Superior temporal gyrus (tissue), 1 donor: ENCODE results near the gene PDSS2.
"Not testable (repeated sequence)": the region's sequence is repeated elsewhere in the genome, so short reads cannot be mapped to it uniquely, and the experiment has no call there.

Source experiments
- DNase-seq: peaks from one replicate; pipeline ENCODE4 v3.0.0-alpha.2; 2016; ENCODE audit errors: extremely low spot score

Gene PDSS2

GRCh38 chr6:107118540-107118939 lies 340.8 kb downstream of the PDSS2 start:
- not testable (repeated sequence) for DNase-seq

- DNase-seq: no peak
Measured at GRCh38 chr6:107116931-107117330, 342.4 kb downstream of the PDSS2 start.

- DNase-seq: peak; percentile 26
Measured at GRCh38 chr6:107116328-107116892, 343.0 kb downstream of the PDSS2 start.

- peak; percentile 34 for DNase-seq
Measured at GRCh38 chr6:107115695-107116327, 343.6 kb downstream of the PDSS2 start.

GRCh38 chr6:107114926-107115694 lies 344.3 kb downstream of the PDSS2 start, which contains the start of gene BEND3:
Gene BEND3 (minus strand): TSS chr6:107115515. CDS start chr6:107099285, 16,230 bp downstream.
- no peak for DNase-seq

GRCh38 chr6:107114213-107114925 lies 345.0 kb downstream of the PDSS2 start:
- DNase-seq: peak; percentile 84

GRCh38 chr6:107110200-107110599 lies 349.2 kb downstream of the PDSS2 start:
- no peak for DNase-seq

- DNase-seq: no peak
Measured at GRCh38 chr6:107108201-107108890, 351.0 kb downstream of the PDSS2 start.

- DNase-seq: no peak
Measured at GRCh38 chr6:107107791-107108190, 351.6 kb downstream of the PDSS2 start.

- DNase-seq: no peak
Measured at GRCh38 chr6:107106165-107106564, 353.2 kb downstream of the PDSS2 start.

- DNase-seq: no peak
Measured at GRCh38 chr6:107105511-107106116, 353.8 kb downstream of the PDSS2 start.

GRCh38 chr6:107103082-107103481 lies 356.3 kb downstream of the PDSS2 start:
- DNase-seq: no peak
